Measurements from ENCODE around the gene RGS3.

- TF ChIP-seq EZH2 (IDR thresholded peaks at IDR 0.05; ENCODE audit: insufficient read depth, poor library complexity, severe bottlenecking) (no peak), EZH2phosphoT487 (IDR thresholded peaks at IDR 0.05; ENCODE audit: insufficient read depth, low read depth) (no peak)
Measured at GRCh38 chr9:113590991-113591898, 127.7 kb downstream of the RGS3 start.

Measured in GM23248 (cell line).